Spleen (tissue), 11 donors: ENCODE data around the gene WDR82. TPM values are rescaled to one million over a fixed set of nuclear protein-coding genes. Genes with fewer than 3 reads are reported as not detected.

Experiments
- microRNA-seq, 3 donors: library from miRNA; unstranded; fragments of <30 nt; microRNA quantifications; one replicate each; pipeline versions ENCODE4 to v1.1.0, GENCODE V29; 2019 to 2020
- polyA plus RNA-seq, 3 donors: library from polyadenylated mRNA; stranded (reverse); fragments of 200-250 nt; gene quantifications; one replicate each; pipeline ENCODE4 v1.2.1, GENCODE V29; 2013
- small RNA-seq, 4 donors: library from RNA; depleted of rRNA; stranded (forward); fragments of <200 nt; gene quantifications; one replicate each; pipeline ENCODE3, GENCODE V24; 2016
- total RNA-seq, 7 donors: library from RNA; depleted of rRNA in 3 of 7; stranded (reverse); fragments of >200 nt in 3 of 7; fragmentation: NEBNext Ultra II Directional in 4 of 7; extraction: Animal tissue kit (Norgen Biotek cat#: 25700) in 4 of 7; gene quantifications; one replicate each; pipeline versions ENCODE4 v1.1.0 to v1.2.1, GENCODE V29; 2016 to 2021
- donor health status: healthy with polysubstance abuse.
- donor health status: DM: no; HTN: no; CAD: no; lungs with moderate emphysema.
- donor health status: DM: no; HTN: no; CAD: no.
- donor health status: Bipolar disorder and iron deficiency.
- donor health status: healthy.
- donor health status: DM: no; HTN: no; CAD: no.
- donor health status: DM: yes; HTN: yes; CAD: no.

Gene WDR82
- total and polyA plus RNA-seq, 10 donors = 20.9 to 80.6 (median 66.4) TPM

Small RNAs within 50 kb of the gene (microRNA-seq; reads per million reads assigned to microRNA genes)
- gene MIR135A1 (0 to 0.72 (median 0) reads per million in 3 donors), gene MIRLET7G (129,115 to 170,998 (median 134,484) reads per million in 3 donors)

Small RNAs within 50 kb of the gene (small RNA-seq; reads per million reads assigned to genes)
- gene MIR135A1 (0 to 0.41 (median 0) reads per million in 4 donors), gene MIRLET7G (1,226 to 1,798 (median 1,556) reads per million in 4 donors)

Other genes starting within 250 kb of the WDR82 start
- 10 to 100 TPM; 31.5 to 68.6 (median 42.6) TPM for gene DUSP7, start 222.1 kb downstream of the WDR82 start, total RNA-seq
- gene DUSP7, start 222.1 kb downstream of the WDR82 start, polyA plus RNA-seq = 10 to 100 TPM in 1 of 3 donors, 1 to 10 TPM in 2; 5.4 to 20.1 (median 6.9) TPM
- 1 to 10 TPM; 1.6 to 4.4 (median 2.5) TPM for gene POC1A, start 124.2 kb downstream of the WDR82 start, total RNA-seq
- 1 to 10 TPM; 2.4 to 3.2 (median 3.2) TPM for gene POC1A, start 124.2 kb downstream of the WDR82 start, polyA plus RNA-seq
- gene ALAS1, start 80.5 kb downstream of the WDR82 start, total RNA-seq = 10 to 100 TPM; 25.3 to 40.8 (median 33.8) TPM
- gene ALAS1, start 80.5 kb downstream of the WDR82 start, polyA plus RNA-seq = 10 to 100 TPM; 13.0 to 25.3 (median 15.4) TPM
- 1 to 10 TPM; 2.3 to 7.7 (median 4.2) TPM for gene TLR9, start 53.0 kb downstream of the WDR82 start, total RNA-seq
- gene TLR9, start 53.0 kb downstream of the WDR82 start, polyA plus RNA-seq = 1 to 10 TPM in 1 of 3 donors, under 1 TPM in 1, not detected in 1; 0.55 to 3.8 TPM
- gene TWF2, start 39.5 kb downstream of the WDR82 start, total RNA-seq = 100 to 1,000 TPM in 1 of 7 donors, 10 to 100 TPM in 6; 57.5 to 109 (median 68.2) TPM
- gene TWF2, start 39.5 kb downstream of the WDR82 start, polyA plus RNA-seq = 10 to 100 TPM; 47.3 to 71.4 (median 59.8) TPM
- gene PPM1M, start 32.9 kb downstream of the WDR82 start, total RNA-seq = 10 to 100 TPM; 26.3 to 77.8 (median 55.8) TPM
- gene PPM1M, start 32.9 kb downstream of the WDR82 start, polyA plus RNA-seq = 10 to 100 TPM; 29.2 to 37.2 (median 33.6) TPM
- gene GLYCTK, start 9.2 kb upstream of the WDR82 start, total RNA-seq = 10 to 100 TPM; 13.4 to 31.9 (median 26.8) TPM
- gene GLYCTK, start 9.2 kb upstream of the WDR82 start, polyA plus RNA-seq = 10 to 100 TPM; 14.9 to 22.5 (median 22.2) TPM
- gene DNAH1, start 37.7 kb upstream of the WDR82 start, total RNA-seq = 10 to 100 TPM; 21.0 to 35.8 (median 27.1) TPM
- 10 to 100 TPM in 1 of 3 donors, 1 to 10 TPM in 2; 4.9 to 10.1 (median 9.7) TPM for gene DNAH1, start 37.7 kb upstream of the WDR82 start, polyA plus RNA-seq
- gene BAP1, start 131.4 kb upstream of the WDR82 start, total RNA-seq = 10 to 100 TPM; 68.1 to 82.8 (median 72.8) TPM
- gene BAP1, start 131.4 kb upstream of the WDR82 start, polyA plus RNA-seq = 10 to 100 TPM; 44.4 to 73.7 (median 72.8) TPM
- 10 to 100 TPM in 1 of 7 donors, 1 to 10 TPM in 6; 4.4 to 14.2 (median 8.6) TPM for gene PHF7, start 132.0 kb upstream of the WDR82 start, total RNA-seq
- gene PHF7, start 132.0 kb upstream of the WDR82 start, polyA plus RNA-seq = 1 to 10 TPM; 4.6 to 7.3 (median 4.8) TPM
- 10 to 100 TPM in 5 of 7 donors, 1 to 10 TPM in 2; 7.9 to 20.2 (median 10.8) TPM for gene SEMA3G, start 166.5 kb upstream of the WDR82 start, total RNA-seq
- gene SEMA3G, start 166.5 kb upstream of the WDR82 start, polyA plus RNA-seq = 1 to 10 TPM; 1.0 to 7.8 (median 3.5) TPM
- gene TNNC1, start 175.4 kb upstream of the WDR82 start, total RNA-seq = 1 to 10 TPM in 6 of 7 donors, under 1 TPM in 1; 0.74 to 2.2 (median 1.6) TPM
- gene TNNC1, start 175.4 kb upstream of the WDR82 start, polyA plus RNA-seq = 1 to 10 TPM; 2.2 to 5.8 (median 4.4) TPM
- gene NISCH, start 177.0 kb upstream of the WDR82 start, total RNA-seq = 10 to 100 TPM; 72.5 to 92.7 (median 86.2) TPM
- 10 to 100 TPM; 18.9 to 45.1 (median 41.7) TPM for gene NISCH, start 177.0 kb upstream of the WDR82 start, polyA plus RNA-seq
- gene STAB1, start 216.7 kb upstream of the WDR82 start, total RNA-seq = 1,000 to 10,000 TPM in 1 of 7 donors, 100 to 1,000 TPM in 6; 351 to 1,070 (median 406) TPM
- 1,000 to 10,000 TPM in 2 of 3 donors, 100 to 1,000 TPM in 1; 287 to 1,994 (median 1,275) TPM for gene STAB1, start 216.7 kb upstream of the WDR82 start, polyA plus RNA-seq